ENCODE measurements around the gene RGPD8.
"Not testable (repeated sequence)": the region's sequence is repeated elsewhere in the genome, so short reads cannot be mapped to it uniquely, and the experiment has no call there.

The RGPD8 gene

GRCh38 chr2:112435716-112436431 lies 2.4 kb upstream of the RGPD8 start:
- DNase-seq (ENCODE audit: low read depth in 2 of 3, low spot score in 2 of 3) = not testable (repeated sequence)

- DNase-seq (ENCODE audit: low read depth in 2 of 3, low spot score in 2 of 3) = not testable (repeated sequence)
Measured at GRCh38 chr2:112434890-112435715, 1.7 kb upstream of the RGPD8 start.

DNA sequence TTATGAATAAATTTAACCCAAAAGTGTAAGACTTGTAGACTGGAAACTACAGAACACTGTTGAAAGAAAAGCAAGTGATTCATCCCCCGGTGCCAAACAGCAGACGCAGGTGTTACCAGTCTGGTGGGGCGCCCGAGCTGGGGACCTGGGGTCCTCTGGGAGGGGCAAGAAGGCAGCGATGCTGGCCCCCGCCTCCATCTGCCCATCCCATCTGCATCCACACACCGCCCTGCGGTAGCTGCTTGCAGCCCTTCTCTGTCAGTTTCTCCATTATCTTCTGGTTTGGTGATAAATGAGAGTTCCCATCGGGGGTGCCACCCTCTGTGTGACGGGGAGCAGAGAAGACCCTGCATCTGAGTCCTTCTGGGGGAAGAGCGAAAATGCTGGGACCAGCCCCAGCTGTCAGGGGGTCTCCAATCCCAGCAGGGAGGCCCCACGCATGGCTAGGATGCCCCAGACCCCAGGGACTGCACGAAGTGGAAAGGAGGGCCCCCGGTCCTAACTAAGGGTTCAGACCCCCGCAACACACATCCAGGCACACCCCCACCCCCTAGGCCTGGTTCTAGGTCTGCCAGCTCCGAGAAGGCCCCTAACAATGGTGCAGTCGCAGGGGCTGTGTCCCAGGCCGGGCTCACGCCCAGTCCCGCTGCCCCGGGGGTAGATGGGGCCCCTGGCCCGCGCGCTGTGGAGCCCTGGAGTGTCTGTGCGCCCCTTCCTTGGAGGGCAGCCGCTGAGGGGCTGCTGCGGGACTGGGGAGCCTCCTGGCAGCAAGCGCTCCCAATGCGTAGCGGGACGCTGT lies 686 bp upstream of the RGPD8 start:
- no peak for DNase-seq (ENCODE audit: low read depth in 2 of 3, low spot score in 2 of 3)

GRCh38 chr2:112432735-112433479 lies 538 bp downstream of the RGPD8 start:
- peak in 1 of 3 experiments; percentile 10 for DNase-seq (ENCODE audit: low read depth in 2 of 3, low spot score in 2 of 3)

DNA sequence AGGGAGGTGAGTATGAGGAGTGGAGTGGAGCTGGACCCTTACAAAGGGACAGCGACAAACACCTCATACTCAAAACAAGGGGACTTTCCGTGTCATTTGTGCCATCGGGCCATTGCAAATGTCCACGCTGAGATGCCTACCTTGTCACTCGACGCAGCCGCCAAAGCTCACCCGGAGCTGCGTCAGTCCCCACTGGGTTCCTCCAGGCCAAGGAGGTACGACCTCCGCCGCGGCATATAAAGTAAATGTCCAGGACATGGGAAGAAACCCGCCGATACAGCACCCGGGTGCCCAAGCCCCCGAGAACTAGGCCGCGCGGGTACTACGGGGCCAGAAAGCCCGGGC lies 1.1 kb downstream of the RGPD8 start:
- not testable (repeated sequence) for DNase-seq (ENCODE audit: low read depth in 2 of 3, low spot score in 2 of 3)

DNA sequence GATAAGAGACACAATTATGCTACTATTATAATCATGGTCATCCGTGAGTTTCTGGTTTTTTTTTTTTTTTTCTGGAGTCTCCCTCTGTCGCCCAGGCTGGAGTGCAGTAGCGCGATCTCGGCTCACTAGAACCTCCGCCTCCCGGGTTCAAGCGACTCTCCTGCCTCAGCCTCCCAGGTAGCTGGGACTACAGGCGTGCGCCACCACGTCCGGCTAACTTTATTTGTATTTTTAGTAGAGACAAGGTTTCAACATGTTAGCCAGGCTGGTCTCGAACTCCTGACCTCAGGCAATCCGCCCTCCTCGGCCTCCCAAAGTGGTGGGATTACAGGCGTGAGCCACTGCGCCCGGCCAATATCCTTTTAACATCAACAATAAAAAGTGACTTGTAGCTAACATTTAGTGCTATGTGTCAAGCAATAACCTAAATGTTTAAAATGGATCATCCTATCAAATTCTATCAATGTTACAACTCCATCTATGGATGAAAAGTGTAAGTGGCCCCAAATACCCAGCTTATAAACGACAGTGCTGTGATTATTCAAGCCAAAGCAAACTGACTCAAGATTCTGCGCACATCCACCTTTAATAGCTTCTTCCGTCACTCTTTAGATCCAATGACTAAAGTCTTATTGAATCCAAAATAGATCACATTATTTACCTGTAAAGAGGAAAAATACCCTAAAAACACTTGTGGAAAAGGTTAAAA lies 1.7 kb downstream of the RGPD8 start:
- not testable (repeated sequence) for DNase-seq (ENCODE audit: low read depth in 2 of 3, low spot score in 2 of 3)

DNA sequence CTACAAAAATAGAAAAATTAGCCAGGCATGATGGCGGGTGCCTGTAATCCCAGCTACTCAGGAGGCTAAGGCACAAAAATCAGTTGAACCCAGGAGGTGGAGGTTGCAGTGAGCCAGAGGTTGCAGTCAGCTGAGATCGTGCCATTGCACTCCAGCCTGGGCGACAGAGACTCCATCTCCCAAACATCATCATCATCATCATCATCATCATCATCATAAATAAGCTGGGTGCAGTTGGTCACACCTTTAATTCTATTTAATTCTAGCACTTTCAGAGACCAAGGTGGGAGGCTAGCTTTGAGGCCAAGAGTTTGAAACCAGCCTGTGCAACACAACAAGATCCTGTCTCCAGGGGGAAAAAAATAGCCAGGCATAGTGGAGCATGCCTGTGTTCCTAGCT lies 8.9 kb downstream of the RGPD8 start:
- DNase-seq (ENCODE audit: low read depth in 2 of 3, low spot score in 2 of 3) = not testable (repeated sequence)

DNA sequence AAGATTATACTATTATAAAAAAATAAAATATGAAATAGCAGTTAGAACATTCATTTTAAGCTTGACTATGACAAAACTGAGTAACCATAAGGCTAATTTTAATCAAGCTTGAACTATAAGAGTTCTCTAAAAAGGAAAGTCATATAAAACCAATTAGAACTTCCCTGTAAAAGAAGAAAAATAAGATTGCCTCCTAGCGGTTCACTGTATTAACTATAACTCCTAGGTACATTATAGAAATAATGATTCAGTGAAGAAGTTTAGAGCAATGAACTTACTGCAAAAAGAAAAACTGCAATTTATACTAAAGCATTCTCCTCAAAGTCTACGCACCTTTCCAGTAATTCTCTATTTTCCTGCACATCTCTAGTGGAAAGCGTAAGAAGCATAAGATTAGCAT lies 16.6 kb downstream of the RGPD8 start:
- not testable (repeated sequence) for DNase-seq (ENCODE audit: low read depth in 2 of 3, low spot score in 2 of 3)

- not testable (repeated sequence) for DNase-seq (ENCODE audit: low read depth in 2 of 3, low spot score in 2 of 3)
Measured at GRCh38 chr2:112360055-112360454, 73.4 kb downstream of the RGPD8 start.

DNA sequence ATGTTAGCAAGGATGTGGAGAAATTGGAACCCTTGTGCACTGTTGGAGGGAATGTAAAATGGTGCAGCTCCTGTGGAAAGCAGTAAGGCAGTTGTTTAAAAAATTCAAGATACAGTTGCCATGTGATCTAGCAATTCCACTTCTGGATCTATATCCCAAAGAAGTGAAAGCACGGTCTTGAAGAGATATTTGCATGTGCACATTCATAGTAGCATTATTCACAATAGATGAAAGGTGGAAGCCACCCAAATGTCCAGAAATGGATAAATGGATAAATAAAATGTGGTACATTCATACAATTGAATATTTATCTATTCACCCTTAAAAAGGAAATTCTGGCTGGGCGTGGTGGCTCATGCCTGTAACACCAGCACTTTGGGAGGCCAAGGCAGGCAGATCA lies 79.1 kb downstream of the RGPD8 start:
- DNase-seq (ENCODE audit: low read depth in 2 of 3, low spot score in 2 of 3) = not testable (repeated sequence)

DNA sequence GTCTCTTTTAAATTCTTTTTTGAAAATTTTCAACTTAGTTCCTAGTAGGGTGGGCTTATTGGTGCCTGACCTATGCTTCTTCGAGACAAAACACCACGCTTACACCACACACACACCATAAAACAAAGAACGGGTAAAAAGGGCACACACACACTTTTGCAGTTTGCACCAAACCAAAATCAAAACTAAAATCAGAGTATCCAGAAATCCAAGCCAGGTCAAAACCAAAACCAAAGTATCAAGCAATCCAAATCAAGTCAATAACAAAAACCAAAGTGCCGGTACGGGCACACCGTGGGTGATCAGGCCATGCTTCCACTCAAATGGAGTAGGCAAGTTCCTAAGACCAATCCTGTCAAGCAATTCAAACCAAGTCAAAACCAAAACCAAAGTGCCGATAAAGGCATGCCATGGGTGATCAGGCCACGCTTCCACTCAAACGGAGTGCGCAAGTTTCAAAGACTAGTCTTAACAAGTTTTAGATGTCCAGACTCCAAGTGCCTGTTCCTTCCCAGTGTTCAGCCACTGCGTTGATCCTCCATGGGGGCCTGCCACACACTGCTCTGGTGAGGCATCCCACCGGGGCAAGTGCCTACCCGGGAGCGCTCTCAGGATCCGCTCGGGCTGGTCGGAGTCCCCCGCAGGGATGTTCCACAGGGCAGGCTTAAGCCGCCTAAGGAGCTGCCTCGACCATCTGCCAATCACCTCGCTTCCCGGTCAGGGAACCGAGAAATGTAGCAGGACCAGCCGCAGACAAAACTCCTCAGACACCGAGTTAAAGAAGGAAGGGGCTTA lies 80.4 kb downstream of the RGPD8 start:
- not testable (repeated sequence) for DNase-seq (ENCODE audit: low read depth in 2 of 3, low spot score in 2 of 3)

- DNase-seq (ENCODE audit: low read depth in 2 of 3, low spot score in 2 of 3) = not testable (repeated sequence)
Measured at GRCh38 chr2:112352292-112352691, 81.2 kb downstream of the RGPD8 start.

- DNase-seq (ENCODE audit: low read depth in 2 of 3, low spot score in 2 of 3) = no peak
Measured at GRCh38 chr2:112345030-112346027, 88.1 kb downstream of the RGPD8 start.

GRCh38 chr2:112343827-112344585 lies 89.4 kb downstream of the RGPD8 start:
- no peak for DNase-seq (ENCODE audit: low read depth in 2 of 3, low spot score in 2 of 3)

- DNase-seq (ENCODE audit: low read depth in 2 of 3, low spot score in 2 of 3) = no peak
Measured at GRCh38 chr2:112342067-112342550, 91.3 kb downstream of the RGPD8 start.

- no peak for DNase-seq (ENCODE audit: low read depth in 2 of 3, low spot score in 2 of 3)
Measured at GRCh38 chr2:112340475-112341267, 92.8 kb downstream of the RGPD8 start.

DNA sequence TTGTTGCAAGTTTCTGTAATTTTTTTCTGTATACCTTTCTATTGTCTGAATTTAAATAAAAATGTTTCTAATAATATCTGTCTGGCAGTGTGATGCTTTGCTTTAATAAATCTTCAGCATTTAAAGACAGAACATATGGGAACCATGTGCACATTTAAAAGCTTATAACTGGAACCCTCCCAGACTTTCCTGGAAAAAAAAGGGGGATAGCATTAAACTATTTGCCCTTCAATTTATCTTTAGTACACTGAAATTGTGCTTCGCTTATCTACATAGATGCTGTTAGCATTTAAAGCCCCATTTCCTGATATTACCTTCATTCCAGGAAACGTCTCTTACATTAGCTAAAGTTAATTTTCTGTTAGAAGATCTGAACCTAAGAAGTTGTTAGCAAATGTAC lies 93.5 kb downstream of the RGPD8 start:
- no peak for DNase-seq (ENCODE audit: low read depth in 2 of 3, low spot score in 2 of 3)

Data from activated CD8-positive, alpha-beta memory T cell treated with anti-CD3 and anti-CD28 coated beads for 48 hours (primary cell).